GM23338 (cell line): ENCODE results near the gene KSR2. TPM values are rescaled to one million over a fixed set of nuclear protein-coding genes. Genes with fewer than 3 reads are reported as not detected.

Source experiments
- ATAC-seq: fragments of 200-7000 bp; cut with Tn5 transposase; 3 replicates; pipeline ENCODE4 v1.9.1; 2020
- DNase-seq: peaks from one replicate; pipeline ENCODE4 v3.0.0-alpha.2; 2015; ENCODE audit warnings: low spot score
- H2AFZ ChIP-seq: fragments of 200-600 bp; sonication (generic); 2 replicates; pipeline ENCODE4 v1.8.0; 2016; ENCODE audit warnings: antibody characterized with exemption, mild to moderate bottlenecking, moderate library complexity
- H3F3A ChIP-seq: fragments of 200-600 bp; sonication (generic); replicated peaks from 2 replicates; pipeline ENCODE4 v1.8.0; 2017; ENCODE audit warnings: antibody characterized with exemption, mixed run types, low read depth
- H3K27ac ChIP-seq: fragments of 200-600 bp; sonication (generic); 2 replicates; pipeline ENCODE4 v1.6.1; 2016; ENCODE audit warnings: low read depth
- H3K27me3 ChIP-seq: fragments of 200-600 bp; sonication (generic); 2 replicates; pipeline ENCODE4 v1.8.0; 2016; ENCODE audit warnings: mild to moderate bottlenecking, mixed run types, moderate library complexity; ENCODE audit not compliant: insufficient read depth
- H3K36me3 ChIP-seq: fragments of 200-600 bp; sonication (generic); 2 replicates; pipeline ENCODE4 v1.8.0; 2016; ENCODE audit warnings: mild to moderate bottlenecking; ENCODE audit not compliant: insufficient read depth
- H3K4me1 ChIP-seq: fragments of 200-600 bp; sonication (generic); 2 replicates; pipeline ENCODE4 v1.8.0; 2016; ENCODE audit warnings: mild to moderate bottlenecking, moderate library complexity; ENCODE audit not compliant: insufficient read depth
- H3K4me2 ChIP-seq: fragments of 200-600 bp; sonication (generic); 2 replicates; pipeline ENCODE4 v1.7.1; 2017; ENCODE audit warnings: mixed run types
- H3K4me3 ChIP-seq: fragments of 200-600 bp; sonication (generic); 2 replicates; pipeline ENCODE4 v1.6.1; 2016; ENCODE audit warnings: mixed run types
- H3K79me2 ChIP-seq: fragments of 200-600 bp; sonication (generic); replicated peaks from 2 replicates; pipeline ENCODE4 v1.8.0; 2017; ENCODE audit warnings: mild to moderate bottlenecking; ENCODE audit not compliant: insufficient read depth
- H3K9me2 ChIP-seq: fragments of 200-600 bp; sonication (generic); 2 replicates; pipeline ENCODE4 v1.8.0; 2017; ENCODE audit not compliant: insufficient read depth
- H4K20me1 ChIP-seq: fragments of 200-600 bp; sonication (generic); replicated peaks from 2 replicates; pipeline ENCODE4 v1.8.0; 2017; ENCODE audit warnings: mild to moderate bottlenecking; ENCODE audit not compliant: insufficient read depth
- H3K27ac Mint-ChIP-seq: 2 replicates; pipeline ENCODE4 v1.8.0; 2020; ENCODE audit warnings: inconsistent platforms, mild to moderate bottlenecking, moderate library complexity, mixed read lengths
- H3K27me3 Mint-ChIP-seq: 3 replicates; pipeline ENCODE4 v1.8.0; 2022; ENCODE audit warnings: low read depth, mild to moderate bottlenecking, moderate library complexity, mixed read lengths, inconsistent platforms; ENCODE audit not compliant: insufficient read depth, poor library complexity
- H3K36me3 Mint-ChIP-seq: 3 replicates; pipeline ENCODE4 v1.8.0; 2021; ENCODE audit warnings: low read depth, mild to moderate bottlenecking, inconsistent platforms, moderate library complexity, mixed read lengths
- H3K4me1 Mint-ChIP-seq: 3 replicates; pipeline ENCODE4 v1.8.0; 2020; ENCODE audit warnings: mild to moderate bottlenecking, inconsistent platforms, mixed read lengths
- H3K4me3 Mint-ChIP-seq: 3 replicates; pipeline ENCODE4 v1.8.0; 2021; ENCODE audit warnings: moderate library complexity, mild to moderate bottlenecking, inconsistent platforms, mixed read lengths
- H3K9me3 Mint-ChIP-seq: 3 replicates; pipeline ENCODE4 v1.8.0; 2020; ENCODE audit warnings: moderate library complexity, mild to moderate bottlenecking, inconsistent platforms, mixed read lengths
- CREB1 ChIP-seq: fragments of 250-450 bp; sonication (Bioruptor Pico); IDR thresholded peaks from 2 replicates; pipeline ENCODE4 v1.5.0; 2020; ENCODE audit warnings: low read depth, mild to moderate bottlenecking, moderate library complexity
- ETS1 ChIP-seq: IDR thresholded peaks from 2 replicates; pipeline ENCODE4 v1.6.1; 2016; ENCODE audit warnings: antibody characterized with exemption
- EZH2 ChIP-seq: fragments of 200-600 bp; sonication (generic); IDR thresholded peaks from one replicate; pipeline ENCODE4 v1.8.0; 2017; ENCODE audit warnings: antibody characterized with exemption, mild to moderate bottlenecking, low read depth; ENCODE audit not compliant: unreplicated experiment
- EZH2phosphoT487 ChIP-seq: fragments of 200-600 bp; sonication (generic); IDR thresholded peaks from one replicate; pipeline ENCODE4 v1.8.1; 2018; ENCODE audit warnings: antibody characterized with exemption; ENCODE audit not compliant: unreplicated experiment
- JUNB ChIP-seq: IDR thresholded peaks from one replicate; pipeline ENCODE4 v1.6.1; 2016; ENCODE audit warnings: antibody characterized with exemption; ENCODE audit not compliant: unreplicated experiment
- NANOG ChIP-seq: IDR thresholded peaks from 2 replicates; pipeline ENCODE4 v1.6.1; 2016; ENCODE audit warnings: antibody characterized with exemption, borderline replicate concordance
- POLR2AphosphoS5 ChIP-seq: IDR thresholded peaks from 2 replicates; pipeline ENCODE4 v1.6.1; 2016; ENCODE audit warnings: antibody characterized with exemption, low read depth
- REST ChIP-seq: IDR thresholded peaks from one replicate; pipeline ENCODE4 v1.6.1; 2018; ENCODE audit warnings: antibody characterized with exemption; ENCODE audit not compliant: unreplicated experiment
- STAT1 ChIP-seq: IDR thresholded peaks from one replicate; pipeline ENCODE4 v1.6.1; 2016; ENCODE audit warnings: antibody characterized with exemption; ENCODE audit not compliant: unreplicated experiment
- ZNF114 ChIP-seq: fragments of 250-450 bp; sonication (Bioruptor Pico); IDR thresholded peaks from 2 replicates; pipeline ENCODE4 v1.5.0; 2020; ENCODE audit warnings: mild to moderate bottlenecking, moderate library complexity
- ZNF331 ChIP-seq: fragments of 250-450 bp; sonication (Bioruptor Pico); IDR thresholded peaks from 2 replicates; pipeline ENCODE4 v1.5.0; 2020; ENCODE audit warnings: low read depth, mild to moderate bottlenecking, moderate library complexity
- ZNF462 ChIP-seq: fragments of 250-450 bp; sonication (Bioruptor Pico); IDR thresholded peaks from 2 replicates; pipeline ENCODE4 v1.5.0; 2020; ENCODE audit warnings: mild to moderate bottlenecking, moderate library complexity
- polyA plus RNA-seq: library from polyadenylated mRNA; unstranded; fragments of >200 nt; fragmentation: Nextera tagmentation; extraction: Ambion mirVana; gene quantifications from 2 replicates; pipeline ENCODE4 v1.2.1, GENCODE V29; 2016
- total RNA-seq: library from RNA; depleted of rRNA; stranded (reverse); fragments of >200 nt; shearing (Covaris generic); gene quantifications from 2 replicates; pipeline ENCODE4 v1.2.3, GENCODE V29; 2014

Gene KSR2
- total and polyA plus RNA-seq, 2 experiments from 2014 or later: 1.1 to 2.7 TPM

- TF ChIP-seq EZH2phosphoT487: no peak
- TF ChIP-seq ETS1: no peak
- TF ChIP-seq STAT1: no peak
Observed at GRCh38 chr12:117662620-117663395, 306.0 kb downstream of the KSR2 start (continued).

- H3K4me3 Mint-ChIP-seq: no peak overlapping the region
- no peaks in the 10 kb centered on the region for H4K20me1 ChIP-seq
- H3K36me3 ChIP-seq: no peaks in the 10 kb centered on the region
- H3K4me1 ChIP-seq: no peaks in the 10 kb centered on the region
- TF ChIP-seq EZH2: no peak
- TF ChIP-seq ETS1: no peak
- TF ChIP-seq JUNB: no peak
- no peak for TF ChIP-seq POLR2AphosphoS5
- TF ChIP-seq ZNF114 (CRISPR knock-in tag): no peak
- TF ChIP-seq ZNF462 (CRISPR knock-in tag): no peak
- no peak for TF ChIP-seq NANOG
- no peak for TF ChIP-seq CREB1 (CRISPR knock-in tag)
- no peak for TF ChIP-seq STAT1
- no peak for TF ChIP-seq ZNF331 (CRISPR knock-in tag)
- TF ChIP-seq REST: no peak
- no peak for TF ChIP-seq EZH2phosphoT487
- H3K79me2 ChIP-seq: no peaks in the 10 kb centered on the region
- no peak overlapping the region for H2AFZ ChIP-seq
- DNase-seq (no peak), ATAC-seq (no peak)
- no peaks in the 10 kb centered on the region for H3K36me3 Mint-ChIP-seq
- H3K9me2 ChIP-seq: no peaks in the 10 kb centered on the region
- no peak overlapping the region for H3K4me2 ChIP-seq
- H3K27ac Mint-ChIP-seq: no peak overlapping the region
- H3F3A ChIP-seq: no peaks in the 10 kb centered on the region
- H3K4me1 Mint-ChIP-seq: no peaks in the 10 kb centered on the region
- no peaks in the 10 kb centered on the region for H3K9me3 Mint-ChIP-seq
- H3K27me3 Mint-ChIP-seq: peaks cover 3% of the 10 kb centered on the region
- no peak overlapping the region for H3K27ac ChIP-seq
- H3K4me3 ChIP-seq: no peak overlapping the region
- H3K27me3 ChIP-seq: no peaks in the 10 kb centered on the region
Observed at GRCh38 chr12:117662220-117662619, 306.6 kb downstream of the KSR2 start.
